SK-N-SH treated with all-trans-retinoic acid at 6 μM for 48 hours (cell line): ENCODE measurements around the gene OTUB1.

Experiments used
- TOX ChIP-seq: fragments of 250-450 bp; sonication (Bioruptor Pico); IDR thresholded peaks from 2 replicates; pipeline ENCODE4 v1.8.0; 2021; ENCODE audit warnings: mild to moderate bottlenecking, moderate library complexity, borderline replicate concordance
- ZFP30 ChIP-seq: fragments of 450-650 bp; formaldehyde crosslinking; IDR thresholded peaks from 2 replicates; pipeline ENCODE4 v1.5.0; 2022; ENCODE audit warnings: mild to moderate bottlenecking, moderate library complexity
- TF ChIP-seq, protein P1 (sequence below): fragments of 250-450 bp; sonication (Bioruptor Pico); IDR thresholded peaks from 2 replicates; pipeline ENCODE4 v1.5.1; 2020; ENCODE audit warnings: low read depth, mild to moderate bottlenecking, moderate library complexity
- TF ChIP-seq, protein P2 (sequence below): fragments of 250-450 bp; sonication (Bioruptor Pico); IDR thresholded peaks from 2 replicates; pipeline ENCODE4 v1.8.0; 2020; ENCODE audit warnings: mild to moderate bottlenecking, moderate library complexity, borderline replicate concordance

DNA sequence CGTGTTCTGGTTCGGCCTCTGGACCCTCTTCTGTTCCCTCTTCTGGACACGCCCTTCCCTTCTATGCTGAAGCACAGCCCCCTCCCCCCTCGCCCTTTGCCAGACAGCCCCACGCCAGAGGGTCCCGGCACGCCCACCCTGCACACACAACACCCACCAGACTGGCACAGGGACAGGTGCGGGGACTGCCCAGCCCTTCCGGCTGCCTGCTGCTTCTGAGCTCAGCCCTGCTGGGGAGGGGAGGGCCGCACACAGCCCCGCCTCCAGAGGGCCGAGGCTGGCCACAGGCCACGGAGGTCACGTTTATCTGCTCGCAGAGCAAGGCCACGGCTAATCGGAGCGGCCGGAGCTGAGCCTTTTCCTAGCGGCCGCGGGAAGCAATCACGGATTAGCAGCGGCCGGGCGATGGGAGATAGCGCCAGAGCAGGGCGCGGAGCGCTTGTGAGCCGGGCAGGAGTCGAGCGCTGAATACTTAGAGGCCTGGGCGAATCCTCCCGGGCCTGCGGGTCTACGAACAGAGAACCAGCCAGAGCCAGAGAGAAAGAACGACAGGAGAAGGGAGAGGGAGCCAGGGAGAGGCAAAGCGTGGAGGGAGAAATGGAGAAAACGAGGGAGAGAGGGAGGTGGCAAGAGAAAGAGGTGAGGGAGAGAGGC lies 21.5 kb downstream of the OTUB1 start:
- TF ChIP-seq, protein P1, sequence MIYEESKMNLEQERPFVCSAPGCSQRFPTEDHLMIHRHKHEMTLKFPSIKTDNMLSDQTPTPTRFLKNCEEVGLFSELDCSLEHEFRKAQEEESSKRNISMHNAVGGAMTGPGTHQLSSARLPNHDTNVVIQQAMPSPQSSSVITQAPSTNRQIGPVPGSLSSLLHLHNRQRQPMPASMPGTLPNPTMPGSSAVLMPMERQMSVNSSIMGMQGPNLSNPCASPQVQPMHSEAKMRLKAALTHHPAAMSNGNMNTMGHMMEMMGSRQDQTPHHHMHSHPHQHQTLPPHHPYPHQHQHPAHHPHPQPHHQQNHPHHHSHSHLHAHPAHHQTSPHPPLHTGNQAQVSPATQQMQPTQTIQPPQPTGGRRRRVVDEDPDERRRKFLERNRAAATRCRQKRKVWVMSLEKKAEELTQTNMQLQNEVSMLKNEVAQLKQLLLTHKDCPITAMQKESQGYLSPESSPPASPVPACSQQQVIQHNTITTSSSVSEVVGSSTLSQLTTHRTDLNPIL = no peak
- TF ChIP-seq TOX (CRISPR knock-in tag) = no peak
- no peak for TF ChIP-seq ZFP30 (CRISPR knock-in tag)
- TF ChIP-seq, protein P2, sequence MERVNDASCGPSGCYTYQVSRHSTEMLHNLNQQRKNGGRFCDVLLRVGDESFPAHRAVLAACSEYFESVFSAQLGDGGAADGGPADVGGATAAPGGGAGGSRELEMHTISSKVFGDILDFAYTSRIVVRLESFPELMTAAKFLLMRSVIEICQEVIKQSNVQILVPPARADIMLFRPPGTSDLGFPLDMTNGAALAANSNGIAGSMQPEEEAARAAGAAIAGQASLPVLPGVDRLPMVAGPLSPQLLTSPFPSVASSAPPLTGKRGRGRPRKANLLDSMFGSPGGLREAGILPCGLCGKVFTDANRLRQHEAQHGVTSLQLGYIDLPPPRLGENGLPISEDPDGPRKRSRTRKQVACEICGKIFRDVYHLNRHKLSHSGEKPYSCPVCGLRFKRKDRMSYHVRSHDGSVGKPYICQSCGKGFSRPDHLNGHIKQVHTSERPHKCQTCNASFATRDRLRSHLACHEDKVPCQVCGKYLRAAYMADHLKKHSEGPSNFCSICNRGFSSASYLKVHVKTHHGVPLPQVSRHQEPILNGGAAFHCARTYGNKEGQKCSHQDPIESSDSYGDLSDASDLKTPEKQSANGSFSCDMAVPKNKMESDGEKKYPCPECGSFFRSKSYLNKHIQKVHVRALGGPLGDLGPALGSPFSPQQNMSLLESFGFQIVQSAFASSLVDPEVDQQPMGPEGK (CRISPR knock-in tag) = no peak
